Measurements from ENCODE around the gene C6orf136. TPM values are rescaled to one million over a fixed set of nuclear protein-coding genes. Genes with fewer than 3 reads are reported as not detected.
"Not testable (repeated sequence)": the region's sequence is repeated elsewhere in the genome, so short reads cannot be mapped to it uniquely, and the experiment has no call there.

Gene C6orf136
- polyA plus RNA-seq, 4 donors: 18.1 to 28.9 (median 24.8) TPM

GRCh38 chr6:30655743-30656094 lies 8.8 kb downstream of the C6orf136 start:
- no peak for DNase-seq (ENCODE audit: low read depth in 4 of 4, low spot score in 2 of 4)

GRCh38 chr6:30656513-30656912 lies 9.6 kb downstream of the C6orf136 start:
- DNase-seq (ENCODE audit: low read depth in 4 of 4, low spot score in 2 of 4): no peak

- DNase-seq (ENCODE audit: low read depth in 4 of 4, low spot score in 2 of 4): no peak
These were observed 10.5 kb downstream of the C6orf136 start for GRCh38 chr6:30657454-30657853.

GRCh38 chr6:30657922-30658321 lies 11.0 kb downstream of the C6orf136 start:
- DNase-seq (ENCODE audit: low read depth in 4 of 4, low spot score in 2 of 4): not testable (repeated sequence)

GRCh38 chr6:30664994-30665767 lies 18.2 kb downstream of the C6orf136 start:
- DNase-seq (ENCODE audit: low read depth in 4 of 4, low spot score in 2 of 4): no peak

- not testable (repeated sequence) for DNase-seq (ENCODE audit: low read depth in 4 of 4, low spot score in 2 of 4)
These were observed 19.4 kb downstream of the C6orf136 start for GRCh38 chr6:30666300-30666699.

GRCh38 chr6:30670760-30671527 lies 24.0 kb downstream of the C6orf136 start:
- DNase-seq (ENCODE audit: low read depth in 4 of 4, low spot score in 2 of 4): no peak

- peak; percentile 93 to 99 (median 94) for DNase-seq (ENCODE audit: low read depth in 4 of 4, low spot score in 2 of 4)
These were observed 25.7 kb downstream of the C6orf136 start, which contains the start of gene DHX16 for GRCh38 chr6:30672445-30673253. Gene DHX16 (minus strand): TSS chr6:30673006. CDS start chr6:30672841, 165 bp downstream.

- DNase-seq (ENCODE audit: low read depth in 4 of 4, low spot score in 2 of 4): no peak
These were observed 29.8 kb downstream of the C6orf136 start for GRCh38 chr6:30676660-30677285.

GRCh38 chr6:30678964-30679726 lies 32.2 kb downstream of the C6orf136 start:
- DNase-seq (ENCODE audit: low read depth in 4 of 4, low spot score in 2 of 4): peak in 1 of 4 donors; percentile 65

GRCh38 chr6:30679765-30680535 lies 33.0 kb downstream of the C6orf136 start:
- DNase-seq (ENCODE audit: low read depth in 4 of 4, low spot score in 2 of 4): no peak

GRCh38 chr6:30681766-30682142 lies 34.8 kb downstream of the C6orf136 start:
- no peak for DNase-seq (ENCODE audit: low read depth in 4 of 4, low spot score in 2 of 4)

GRCh38 chr6:30682143-30683117 lies 35.5 kb downstream of the C6orf136 start:
- DNase-seq (ENCODE audit: low read depth in 4 of 4, low spot score in 2 of 4): no peak

GRCh38 chr6:30683183-30683979 lies 36.4 kb downstream of the C6orf136 start:
- no peak for DNase-seq (ENCODE audit: low read depth in 4 of 4, low spot score in 2 of 4)

GRCh38 chr6:30683980-30684338 lies 37.0 kb downstream of the C6orf136 start:
- DNase-seq (ENCODE audit: low read depth in 4 of 4, low spot score in 2 of 4): no peak

- no peak for DNase-seq (ENCODE audit: low read depth in 4 of 4, low spot score in 2 of 4)
These were observed 37.6 kb downstream of the C6orf136 start for GRCh38 chr6:30684386-30685156.

Data from left renal cortex interstitium (tissue), 4 donors.